ENCODE measurements around the gene OXCT1.

DNA sequence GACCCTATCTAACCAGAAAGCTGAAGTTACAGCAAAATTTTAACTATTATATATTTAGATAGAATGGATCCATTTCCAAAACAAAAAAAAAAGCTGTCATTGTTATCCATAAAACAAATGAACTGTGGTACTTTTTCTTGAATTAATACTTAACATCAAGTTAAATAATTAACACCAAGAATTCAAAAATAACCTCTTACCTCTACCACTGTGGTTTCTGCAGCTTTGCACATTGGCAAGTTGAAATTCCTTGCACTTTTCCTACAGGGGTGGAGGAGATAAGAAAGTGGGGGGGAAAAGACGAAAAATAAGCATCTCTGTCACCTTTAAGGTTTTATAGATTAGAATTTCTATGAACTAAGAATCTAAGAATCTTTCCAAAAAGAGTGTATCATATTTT, 30.0 kb downstream of the OXCT1 start:
- TF ChIP-seq, protein P1, sequence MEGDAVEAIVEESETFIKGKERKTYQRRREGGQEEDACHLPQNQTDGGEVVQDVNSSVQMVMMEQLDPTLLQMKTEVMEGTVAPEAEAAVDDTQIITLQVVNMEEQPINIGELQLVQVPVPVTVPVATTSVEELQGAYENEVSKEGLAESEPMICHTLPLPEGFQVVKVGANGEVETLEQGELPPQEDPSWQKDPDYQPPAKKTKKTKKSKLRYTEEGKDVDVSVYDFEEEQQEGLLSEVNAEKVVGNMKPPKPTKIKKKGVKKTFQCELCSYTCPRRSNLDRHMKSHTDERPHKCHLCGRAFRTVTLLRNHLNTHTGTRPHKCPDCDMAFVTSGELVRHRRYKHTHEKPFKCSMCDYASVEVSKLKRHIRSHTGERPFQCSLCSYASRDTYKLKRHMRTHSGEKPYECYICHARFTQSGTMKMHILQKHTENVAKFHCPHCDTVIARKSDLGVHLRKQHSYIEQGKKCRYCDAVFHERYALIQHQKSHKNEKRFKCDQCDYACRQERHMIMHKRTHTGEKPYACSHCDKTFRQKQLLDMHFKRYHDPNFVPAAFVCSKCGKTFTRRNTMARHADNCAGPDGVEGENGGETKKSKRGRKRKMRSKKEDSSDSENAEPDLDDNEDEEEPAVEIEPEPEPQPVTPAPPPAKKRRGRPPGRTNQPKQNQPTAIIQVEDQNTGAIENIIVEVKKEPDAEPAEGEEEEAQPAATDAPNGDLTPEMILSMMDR (IDR thresholded peaks at IDR 0.05 in 2 of 3, conservative IDR thresholded peaks at IDR 0.05 in 1 of 3; ENCODE audit: insufficient read depth in 2 of 3, low read depth in 1 of 3, low read length in 3 of 3), result no peak
- no peak for TF ChIP-seq SIRT6 (IDR thresholded peaks at IDR 0.05; ENCODE audit: low read depth, low read length)
- TF ChIP-seq POLR2AphosphoS2 (IDR thresholded peaks at IDR 0.05; ENCODE audit: low read length), result no peak
- no peak for TF ChIP-seq NFIX (CRISPR knock-in tag; IDR thresholded peaks at IDR 0.05; ENCODE audit: low read depth)
- TF ChIP-seq MEF2A (IDR thresholded peaks at IDR 0.05; ENCODE audit: control insufficient read depth, low read depth, low read length), result no peak
- TF ChIP-seq, protein P2, sequence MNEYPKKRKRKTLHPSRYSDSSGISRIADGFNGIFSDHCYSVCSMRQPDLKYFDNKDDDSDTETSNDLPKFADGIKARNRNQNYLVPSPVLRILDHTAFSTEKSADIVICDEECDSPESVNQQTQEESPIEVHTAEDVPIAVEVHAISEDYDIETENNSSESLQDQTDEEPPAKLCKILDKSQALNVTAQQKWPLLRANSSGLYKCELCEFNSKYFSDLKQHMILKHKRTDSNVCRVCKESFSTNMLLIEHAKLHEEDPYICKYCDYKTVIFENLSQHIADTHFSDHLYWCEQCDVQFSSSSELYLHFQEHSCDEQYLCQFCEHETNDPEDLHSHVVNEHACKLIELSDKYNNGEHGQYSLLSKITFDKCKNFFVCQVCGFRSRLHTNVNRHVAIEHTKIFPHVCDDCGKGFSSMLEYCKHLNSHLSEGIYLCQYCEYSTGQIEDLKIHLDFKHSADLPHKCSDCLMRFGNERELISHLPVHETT (CRISPR knock-in tag; conservative IDR thresholded peaks at IDR 0.05 in 1 of 2, IDR thresholded peaks at IDR 0.05 in 1 of 2), result no peak
- TF ChIP-seq CAMTA2 (CRISPR knock-in tag; conservative IDR thresholded peaks at IDR 0.05), result no peak
- TF ChIP-seq TEAD2 (tag; IDR thresholded peaks at IDR 0.05), result no peak
- no peak for TF ChIP-seq ZBTB7A (IDR thresholded peaks at IDR 0.05; ENCODE audit: borderline replicate concordance, control insufficient read depth, low read depth, low read length)
- no peak for TF ChIP-seq MECOM (CRISPR knock-in tag; IDR thresholded peaks at IDR 0.05)

Measured in K562 (cell line).